M059J (cell line): ENCODE measurements around the gene EBF4. TPM values are rescaled to one million over a fixed set of nuclear protein-coding genes. Genes with fewer than 3 reads are reported as not detected.

Experiments
- DNase-seq: peaks from one replicate; pipeline ENCODE4 v3.0.0-alpha.2; 2012; ENCODE audit warnings: low read depth
- total RNA-seq: library from RNA; depleted of rRNA; stranded (reverse); fragments of >200 nt; shearing (Covaris generic); gene quantifications from 2 replicates; pipeline ENCODE4 v1.2.3, GENCODE V29; 2014; rRNA removed

EBF4 gene, protein sequence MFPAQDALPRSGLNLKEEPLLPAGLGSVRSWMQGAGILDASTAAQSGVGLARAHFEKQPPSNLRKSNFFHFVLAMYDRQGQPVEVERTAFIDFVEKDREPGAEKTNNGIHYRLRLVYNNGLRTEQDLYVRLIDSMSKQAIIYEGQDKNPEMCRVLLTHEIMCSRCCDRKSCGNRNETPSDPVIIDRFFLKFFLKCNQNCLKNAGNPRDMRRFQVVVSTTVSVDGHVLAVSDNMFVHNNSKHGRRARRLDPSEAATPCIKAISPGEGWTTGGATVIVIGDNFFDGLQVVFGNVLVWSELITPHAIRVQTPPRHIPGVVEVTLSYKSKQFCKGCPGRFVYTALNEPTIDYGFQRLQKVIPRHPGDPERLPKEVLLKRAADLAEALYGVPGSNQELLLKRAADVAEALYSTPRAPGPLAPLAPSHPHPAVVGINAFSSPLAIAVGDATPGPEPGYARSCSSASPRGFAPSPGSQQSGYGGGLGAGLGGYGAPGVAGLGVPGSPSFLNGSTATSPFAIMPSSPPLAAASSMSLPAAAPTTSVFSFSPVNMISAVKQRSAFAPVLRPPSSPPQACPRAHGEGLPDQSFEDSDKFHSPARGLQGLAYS
- 1.1 and 1.5 TPM in 2 replicates for total RNA-seq

DNA sequence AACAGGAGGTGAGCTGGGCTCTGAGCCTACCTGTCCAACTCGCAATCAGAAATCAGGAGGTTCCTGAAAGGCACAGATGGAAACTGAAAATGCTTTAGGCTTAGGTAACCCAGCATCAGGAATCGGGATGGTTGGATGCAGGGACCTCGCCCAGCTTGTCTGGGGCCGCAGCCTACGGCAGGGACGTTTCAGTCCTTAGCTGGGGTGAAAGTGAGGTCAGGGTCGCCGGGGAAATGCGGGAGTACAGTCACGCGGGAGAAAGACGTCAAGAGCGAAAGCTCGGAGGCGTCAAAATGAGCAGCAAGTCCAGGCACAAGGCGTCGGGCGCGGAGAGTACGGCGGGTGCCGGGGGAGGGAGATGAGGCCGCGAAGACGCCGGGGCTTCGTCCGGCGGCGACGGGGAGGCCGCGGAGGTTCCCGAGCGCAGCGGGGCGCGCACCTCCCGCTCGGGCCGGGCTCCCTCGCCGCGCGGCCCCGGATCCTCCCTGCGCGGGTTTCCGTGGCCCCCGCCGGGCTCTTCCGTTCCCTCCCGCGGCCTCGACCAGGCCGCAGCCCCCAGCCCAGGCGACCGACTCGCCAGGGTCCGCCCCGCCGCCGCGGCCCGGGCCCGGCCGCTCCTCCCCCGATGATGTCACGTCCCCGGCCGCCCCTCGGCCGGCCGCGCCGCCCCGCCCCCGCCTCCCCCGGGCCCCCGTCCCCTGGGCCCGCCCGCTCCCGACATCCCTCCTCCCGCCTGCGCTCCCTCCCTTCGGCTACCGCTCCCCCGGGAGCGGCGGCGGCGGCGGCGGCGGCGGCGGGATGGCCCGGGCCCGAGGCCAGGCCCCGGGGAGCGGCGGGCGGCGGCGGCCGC lies at the start of gene EBF4:
Gene EBF4 (plus strand): TSS at position 745 of the 850 bp plus-strand sequence. CDS start 866 bp downstream, outside the sequence.
- peak; percentile 21 for DNase-seq

DNA sequence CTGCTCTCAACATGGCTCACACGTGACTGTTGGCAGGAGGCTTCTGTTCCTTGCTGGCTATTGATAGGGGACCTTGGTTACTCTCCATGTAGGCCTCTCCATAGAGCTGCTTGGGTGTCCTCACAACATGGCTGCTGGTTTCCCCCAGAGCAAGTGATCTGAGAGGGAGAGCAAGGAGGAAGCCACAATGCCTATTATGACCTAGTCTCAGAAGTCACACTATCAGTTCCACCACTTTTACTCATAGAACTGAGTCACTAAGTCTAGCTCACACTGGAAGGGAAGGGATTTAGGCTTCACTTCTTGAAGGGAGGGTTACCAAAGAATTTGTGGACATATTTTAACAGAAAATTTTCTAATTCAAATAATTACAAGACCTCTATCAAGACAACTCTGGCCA lies 48.9 kb upstream of the EBF4 start:
- no peak for DNase-seq

DNA sequence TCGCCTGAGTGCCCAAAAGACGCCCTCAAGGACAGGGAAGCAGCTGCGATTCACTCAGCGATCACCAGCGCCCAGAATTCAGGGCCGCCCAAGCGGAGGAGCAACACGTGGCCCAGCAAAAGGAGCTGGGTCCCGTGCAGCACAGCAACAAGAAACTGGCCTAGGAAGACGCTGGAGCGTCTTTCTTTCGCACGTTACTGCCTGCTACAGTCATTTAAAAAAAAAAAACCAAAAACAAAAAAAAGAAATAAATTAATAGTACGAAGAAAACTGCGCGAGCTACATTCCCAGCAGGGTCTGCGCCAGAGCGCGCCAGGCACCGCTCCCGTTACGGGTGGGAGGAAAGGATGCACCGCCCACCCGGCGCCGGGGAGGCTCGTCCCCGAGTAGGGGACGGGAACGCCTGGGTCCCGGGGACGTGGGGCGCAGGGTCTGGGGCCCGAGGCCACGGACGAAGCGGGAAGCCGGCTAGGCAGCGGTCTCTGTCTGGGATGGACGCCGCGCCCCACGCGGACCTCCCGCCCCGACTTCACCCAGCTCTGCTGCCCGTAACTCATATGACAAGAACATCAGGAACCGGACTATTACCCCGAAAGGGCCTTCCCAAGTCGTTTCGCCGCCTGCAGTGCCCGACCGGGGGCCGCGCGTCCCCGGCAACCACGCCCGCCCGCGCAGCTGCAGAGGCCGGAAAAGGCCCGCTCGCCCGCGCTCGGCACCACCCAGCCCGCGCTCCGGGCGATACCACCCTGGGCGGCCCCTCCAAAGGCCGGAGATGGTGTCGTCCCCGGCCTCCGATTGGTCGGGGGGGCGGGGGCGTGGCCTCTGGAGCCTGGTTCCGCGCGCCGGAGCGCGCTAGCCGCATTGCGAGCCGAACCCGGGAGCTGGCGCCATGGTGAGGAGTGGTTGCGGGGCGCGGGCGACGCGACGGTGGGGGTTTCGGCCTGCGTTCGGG lies 40.5 kb upstream of the EBF4 start, which contains the start of gene NOP56:
Gene NOP56 (plus strand): TSS at position 861 of the 952 bp plus-strand sequence. CDS start 29 bp downstream, at position 890.
- peak; percentile 92 for DNase-seq

- no peak for DNase-seq
These were observed 39.6 kb upstream of the EBF4 start for GRCh38 chr20:2652724-2653555.

DNA sequence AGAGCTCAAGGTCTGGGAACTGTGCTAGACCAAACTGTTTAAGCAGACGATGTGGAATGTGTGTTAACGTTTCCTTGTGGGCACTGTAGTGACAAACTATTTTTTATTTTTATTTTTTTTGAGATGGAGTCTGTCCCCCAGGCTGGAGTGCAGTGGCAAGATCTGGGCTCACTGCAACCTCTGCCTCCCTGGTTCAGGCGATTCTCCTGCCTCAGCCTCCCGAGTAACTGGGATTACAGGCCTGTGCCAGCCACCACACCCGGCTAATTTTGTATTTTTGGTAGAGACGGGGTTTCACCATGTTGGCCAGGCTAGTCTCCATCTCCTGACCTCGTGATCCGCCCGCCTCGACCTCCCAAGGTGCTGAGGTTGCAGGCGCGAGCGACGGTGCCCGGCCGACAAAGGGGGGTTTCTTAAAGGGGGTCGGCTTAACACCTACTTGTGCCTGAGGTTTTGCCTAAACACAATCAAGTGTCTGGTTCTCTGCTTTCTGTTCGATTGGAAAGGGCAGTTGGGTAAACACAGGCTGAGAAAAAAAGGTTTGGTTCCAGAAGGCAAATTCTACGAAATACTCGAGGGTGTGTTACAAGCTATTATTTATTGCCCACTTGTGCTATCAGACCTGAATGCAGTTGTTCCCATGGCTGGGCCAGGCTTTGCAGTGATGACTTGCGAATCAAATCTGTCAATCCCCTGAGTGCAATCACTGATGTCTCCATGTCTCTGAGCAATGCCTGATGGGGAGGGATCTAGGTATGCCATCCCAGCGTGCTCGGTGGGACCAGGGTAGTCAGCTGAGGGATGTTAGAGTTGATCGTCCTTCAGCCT lies 38.8 kb upstream of the EBF4 start:
- no peak for DNase-seq

- DNase-seq: no peak
These were observed 38.2 kb upstream of the EBF4 start for GRCh38 chr20:2654384-2654822.

DNA sequence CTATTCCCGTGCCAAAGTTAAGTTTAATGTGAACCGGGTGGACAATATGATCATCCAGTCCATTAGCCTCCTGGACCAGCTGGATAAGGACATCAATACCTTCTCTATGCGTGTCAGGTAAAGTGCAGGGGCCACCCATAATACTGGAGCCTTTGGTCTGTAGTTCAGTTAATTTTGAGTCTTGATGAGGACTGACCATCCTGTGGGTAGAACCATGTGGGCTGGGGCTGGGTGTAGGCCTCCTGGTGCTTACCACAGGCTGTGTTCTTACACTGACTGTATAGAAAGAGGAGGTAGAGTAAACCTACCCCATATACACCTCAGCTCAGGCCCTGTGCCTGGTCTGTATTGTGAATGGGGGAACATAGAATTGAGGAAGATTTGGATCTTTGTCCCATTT lies 37.7 kb upstream of the EBF4 start:
- no peak for DNase-seq

GRCh38 chr20:2655331-2656116 lies 37.1 kb upstream of the EBF4 start:
- DNase-seq: no peak

DNA sequence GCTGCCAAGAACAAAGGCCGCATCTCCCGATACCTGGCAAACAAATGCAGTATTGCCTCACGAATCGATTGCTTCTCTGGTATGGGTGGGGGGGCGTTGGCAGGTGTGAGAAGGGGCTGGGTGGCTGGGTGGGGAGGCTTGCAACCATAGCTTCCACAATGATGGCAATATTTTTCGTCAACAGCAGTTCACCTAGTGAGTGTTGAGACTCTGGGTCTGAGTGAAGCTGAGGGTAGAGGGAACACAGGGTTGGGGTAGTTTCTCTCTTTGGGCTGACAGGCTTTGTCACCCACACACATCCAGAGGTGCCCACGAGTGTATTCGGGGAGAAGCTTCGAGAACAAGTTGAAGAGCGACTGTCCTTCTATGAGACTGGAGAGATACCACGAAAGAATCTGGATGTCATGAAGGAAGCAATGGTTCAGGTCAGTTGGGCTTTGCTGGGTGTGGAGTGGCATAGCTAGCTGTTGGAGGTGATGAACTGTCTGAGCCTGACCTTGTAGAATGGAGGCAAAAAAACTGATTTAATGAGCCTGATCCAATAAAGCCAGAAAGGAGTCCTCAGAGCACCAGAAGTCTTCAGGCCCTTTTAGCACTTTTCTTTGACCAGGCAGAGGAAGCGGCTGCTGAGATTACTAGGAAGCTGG lies 36.0 kb upstream of the EBF4 start:
- no peak for DNase-seq

DNA sequence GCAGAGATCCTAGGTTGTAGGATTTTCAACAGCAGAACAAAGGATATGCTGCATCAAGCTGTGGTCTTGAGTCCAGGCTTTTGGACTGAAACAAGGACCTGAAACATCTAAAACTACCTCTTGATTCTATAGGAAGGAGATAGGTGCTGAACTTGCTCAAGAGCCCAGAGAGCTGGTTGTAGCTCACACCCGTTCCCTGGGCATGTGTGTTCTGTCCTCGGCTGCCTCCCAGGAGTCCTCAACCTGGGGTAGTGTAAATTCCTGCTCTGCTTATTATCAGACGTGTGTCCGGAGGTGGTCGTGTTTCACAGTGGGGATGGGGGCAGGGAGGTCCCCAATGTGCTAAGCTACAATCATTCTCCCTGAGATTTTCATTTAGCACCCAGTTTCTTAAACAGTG lies 35.3 kb upstream of the EBF4 start:
- no peak for DNase-seq

- DNase-seq: no peak
These were observed 34.9 kb upstream of the EBF4 start for GRCh38 chr20:2657674-2658073.

- peak; percentile 39 for DNase-seq
These were observed 33.9 kb upstream of the EBF4 start for GRCh38 chr20:2658414-2659354.

- DNase-seq: no peak
These were observed 33.0 kb upstream of the EBF4 start for GRCh38 chr20:2659547-2659946.

GRCh38 chr20:2663364-2663886 lies 29.2 kb upstream of the EBF4 start:
- DNase-seq: no peak

- peak; percentile 94 for DNase-seq
These were observed 28.5 kb upstream of the EBF4 start, which contains the start of gene IDH3B for GRCh38 chr20:2663887-2664719. IDH3B (minus strand) TSS chr20:2664216; CDS start chr20:2664188, 28 bp downstream.
